ENCODE results near the gene ALG12. TPM values are rescaled to one million over a fixed set of nuclear protein-coding genes. Genes with fewer than 3 reads are reported as not detected.

ALG12 gene
- total RNA-seq, 1 experiment from 2014 or later, result 16.6 TPM

GRCh38 chr22:49887702-49888101 is 30.5 kb downstream of the ALG12 start:
- Histone ChIP-seq H4K20me1 (ENCODE audit: insufficient read depth) (no peaks in the 10 kb centered on the region), H3K27me3 (ENCODE audit: insufficient read depth, low read length) (no peaks in the 10 kb centered on the region), H3K9me2 (ENCODE audit: insufficient read depth) (no peaks in the 10 kb centered on the region), H3K27ac (ENCODE audit: low read depth, low read length) (no peak overlapping the region), H3K4me2 (ENCODE audit: low read length) (no peak overlapping the region), H3K36me3 (ENCODE audit: control insufficient read depth in 1 of 2, insufficient read depth in 2 of 2, low read length in 2 of 2) (peaks cover 18 to 61% of the 10 kb centered on the region in 2 experiments), H3K4me1 (ENCODE audit: control insufficient read depth in 1 of 2, insufficient read depth in 2 of 2, low read length in 2 of 2) (no peaks in the 10 kb centered on the region), H3K9ac (ENCODE audit: low read length) (no peak overlapping the region), H3K79me2 (ENCODE audit: insufficient read depth, low read length) (peaks cover 42% of the 10 kb centered on the region), H2AFZ (ENCODE audit: low read depth, low read length, poor library complexity, severe bottlenecking) (no peak overlapping the region), H3K9me3 (ENCODE audit: control insufficient read depth in 1 of 2, insufficient read depth in 1 of 2, low read depth in 1 of 2, low read length in 2 of 2) (peaks cover 0 to 12% of the 10 kb centered on the region in 2 experiments; a peak in 3 of 4 replicates), H3K4me3 (replicated peaks in 1 of 2; ENCODE audit: low read depth in 1 of 2, low read length in 2 of 2) (no peak overlapping the region)
- RAD21 ChIA-PET (ENCODE audit: low non-redundant PET in 1 of 2, low total read pairs in 2 of 2, uncharacterized antibody in 2 of 2, unreplicated experiment in 2 of 2), result no interaction called here
- no peak for TF ChIP-seq EGR1 (IDR thresholded peaks at IDR 0.05; ENCODE audit: low read depth)
- TF ChIP-seq POLR2A (IDR thresholded peaks at IDR 0.05; ENCODE audit: borderline replicate concordance, extremely low read depth, insufficient read depth, insufficient read length), result no peak
- TF ChIP-seq ZBTB33 (IDR thresholded peaks at IDR 0.05; ENCODE audit: extremely low read depth, insufficient replicate concordance, low read length), result no peak
- no peak for TF ChIP-seq SIN3A (IDR thresholded peaks at IDR 0.05; ENCODE audit: low read depth)
- no peak for TF ChIP-seq CEBPB (IDR thresholded peaks at IDR 0.05; ENCODE audit: low read depth)
- no peak for TF ChIP-seq POLR2AphosphoS5 (IDR thresholded peaks at IDR 0.05; ENCODE audit: low read depth, low read length)
- TF ChIP-seq ZFX (IDR thresholded peaks at IDR 0.05), result no peak
- TF ChIP-seq SP1 (IDR thresholded peaks at IDR 0.05; ENCODE audit: low read depth), result no peak
- no peak for TF ChIP-seq YY1 (IDR thresholded peaks at IDR 0.05; ENCODE audit: extremely low read depth, insufficient replicate concordance, low read depth, low read length)
- TF ChIP-seq ATF3 (IDR thresholded peaks at IDR 0.05), result no peak
- no peak for TF ChIP-seq RAD21 (IDR thresholded peaks at IDR 0.05; ENCODE audit: low read depth)
- no peak for TF ChIP-seq CBX3 (IDR thresholded peaks at IDR 0.05; ENCODE audit: low read depth)
- TF ChIP-seq JUND (IDR thresholded peaks at IDR 0.05), result no peak
- TF ChIP-seq REST (IDR thresholded peaks at IDR 0.05; ENCODE audit: low read depth), result no peak
- no peak for TF ChIP-seq SRF (IDR thresholded peaks at IDR 0.05; ENCODE audit: low read depth)
- intact Hi-C loops (cut with micrococcal nuclease), result no loop called here
- no TSS peak for BruUV-seq (replicated peaks)
- POLR2A ChIA-PET, result no interaction called here
- DNase-seq (ENCODE audit: low read depth, low spot score) (no peak), ATAC-seq (no peak)
- CTCF ChIA-PET, result no interaction called here
